IPS-NIHi7 (cell line): ENCODE measurements around the gene INSM2.
A peak's percentile ranks its signal among the peaks of the same experiment; 100 is the strongest.

ENCODE experiments used
- DNase-seq: peaks from one replicate; pipeline ENCODE4 v3.0.0; 2012; ENCODE audit warnings: mixed read lengths; ENCODE audit errors: extremely low spot score

INSM2 gene

GRCh38 chr14:35543006-35543405 lies 9.0 kb downstream of the INSM2 start:
- no peak for DNase-seq

- DNase-seq: no peak
Measured at GRCh38 chr14:35549551-35549950, 15.6 kb downstream of the INSM2 start.

- no peak for DNase-seq
Measured at GRCh38 chr14:35551081-35551480, 17.1 kb downstream of the INSM2 start.

GRCh38 chr14:35553808-35554207 lies 19.8 kb downstream of the INSM2 start:
- DNase-seq: no peak

- DNase-seq: no peak
Measured at GRCh38 chr14:35556548-35556947, 22.6 kb downstream of the INSM2 start.

- no peak for DNase-seq
Measured at GRCh38 chr14:35557221-35557747, 23.3 kb downstream of the INSM2 start.

- peak; percentile 13 for DNase-seq
Measured at GRCh38 chr14:35558680-35559079, 24.7 kb downstream of the INSM2 start.

- DNase-seq: no peak
Measured at GRCh38 chr14:35565871-35566464, 32.0 kb downstream of the INSM2 start.

- DNase-seq: no peak
Measured at GRCh38 chr14:35571598-35571997, 37.6 kb downstream of the INSM2 start.

GRCh38 chr14:35573911-35574310 lies 39.9 kb downstream of the INSM2 start:
- DNase-seq: no peak

GRCh38 chr14:35576260-35576659 lies 42.3 kb downstream of the INSM2 start:
- no peak for DNase-seq

- no peak for DNase-seq
Measured at GRCh38 chr14:35576856-35577255, 42.9 kb downstream of the INSM2 start.

- no peak for DNase-seq
Measured at GRCh38 chr14:35578135-35578534, 44.2 kb downstream of the INSM2 start.

GRCh38 chr14:35578639-35579038 lies 44.7 kb downstream of the INSM2 start:
- DNase-seq: no peak
